H1 (cell line): Measurements from ENCODE around the gene ZNRF3. TPM values are rescaled to one million over a fixed set of nuclear protein-coding genes. Genes with fewer than 3 reads are reported as not detected.

ENCODE experiments used
- CTCF ChIA-PET: fragments of 300-600 bp; sonication (Branson Sonifier 250); formaldehyde crosslinking; loops from one replicate; lab custom pipeline; 2021; ENCODE audit not compliant: partially characterized antibody; lab: Charles Lee
- POLR2A ChIA-PET: fragments of 300-600 bp; sonication (Branson Sonifier 250); formaldehyde crosslinking; loops from one replicate; lab custom pipeline; 2021; ENCODE audit warnings: inconsistent platforms; ENCODE audit not compliant: partially characterized antibody; lab: Charles Lee
- DNase-seq, 2 experiments: peaks; one replicate each; pipeline versions ENCODE4 v3.0.0 to v3.0.0-alpha.2; 2010 to 2022; ENCODE audit warnings: low spot score in 2 of 2, low read depth in 1 of 2, mixed read lengths in 1 of 2
- FAIRE-seq: peaks from 2 replicates; lab custom pipeline; 2011; peaks lifted over from hg19 to GRCh38; lab: Jason Lieb, UNC
- H2AFZ ChIP-seq: 2 replicates; pipeline ENCODE4 v1.8.1; 2012; ENCODE audit warnings: low read length, inconsistent platforms
- H2AK5ac ChIP-seq: 2 replicates; pipeline ENCODE4 v1.6.1; 2013; ENCODE audit warnings: low read depth, low read length
- H2BK120ac ChIP-seq: replicated peaks from 2 replicates; pipeline ENCODE3; 2013; ENCODE audit warnings: low read depth, low read length, inconsistent platforms
- H2BK12ac ChIP-seq: 2 replicates; pipeline ENCODE4 v1.6.1; 2013; ENCODE audit warnings: low read depth, low read length
- H2BK15ac ChIP-seq: 2 replicates; pipeline ENCODE4 v1.6.1; 2013; ENCODE audit warnings: low read length
- H2BK20ac ChIP-seq: 2 replicates; pipeline ENCODE4 v1.6.1; 2013; ENCODE audit warnings: low read length
- H2BK5ac ChIP-seq: 2 replicates; pipeline ENCODE4 v1.6.1; 2013; ENCODE audit warnings: low read depth, low read length
- H3K14ac ChIP-seq: 2 replicates; pipeline ENCODE4 v1.6.1; 2013; ENCODE audit warnings: inconsistent platforms; ENCODE audit not compliant: insufficient read length
- H3K18ac ChIP-seq: 2 replicates; pipeline ENCODE4 v1.6.1; 2013; ENCODE audit warnings: low read length; ENCODE audit errors: extremely low read depth
- H3K23ac ChIP-seq: 2 replicates; pipeline ENCODE4 v1.6.1; 2013; ENCODE audit warnings: inconsistent platforms; ENCODE audit not compliant: insufficient read length
- H3K23me2 ChIP-seq: 2 replicates; pipeline ENCODE4 v1.6.1; 2013; ENCODE audit warnings: low read depth, low read length
- H3K27ac ChIP-seq: 2 replicates; pipeline ENCODE4 v1.6.1; 2011; ENCODE audit warnings: low read depth, low read length, inconsistent platforms
- H3K27me3 ChIP-seq, 4 experiments: replicated peaks in 1 of 4; 1 replicate in 1 of 4; 2 replicates in 3 of 4; pipeline versions ENCODE4 v1.6.1 to v1.8.1; 2011 to 2013; ENCODE audit warnings: low read length in 3 of 4, mild to moderate bottlenecking in 3 of 4, inconsistent platforms in 2 of 4, mixed read lengths in 2 of 4, moderate library complexity in 1 of 4; ENCODE audit not compliant: control insufficient read depth in 3 of 4, insufficient read depth in 3 of 4; ENCODE audit errors: extremely low read depth in 1 of 4
- H3K36me3 ChIP-seq, 4 experiments: 2 replicates each; pipeline versions ENCODE4 v1.6.1 to v1.8.1; 2011 to 2013; ENCODE audit warnings: mild to moderate bottlenecking in 4 of 4, low read length in 3 of 4, moderate library complexity in 2 of 4, control low read depth in 1 of 4, inconsistent platforms in 1 of 4; ENCODE audit not compliant: insufficient read depth in 4 of 4, control insufficient read depth in 2 of 4
- H3K4ac ChIP-seq: replicated peaks from 2 replicates; pipeline ENCODE3; 2013; ENCODE audit warnings: low read length, low read depth, mixed read lengths, inconsistent platforms; ENCODE audit not compliant: insufficient read length
- H3K4me1 ChIP-seq, 4 experiments: replicated peaks in 1 of 4; 1 replicate in 1 of 4; 2 replicates in 3 of 4; pipeline versions ENCODE4 v1.6.1 to v1.8.1; 2011 to 2013; ENCODE audit warnings: low read length in 3 of 4, inconsistent platforms in 2 of 4, mixed read lengths in 1 of 4; ENCODE audit not compliant: insufficient read depth in 4 of 4, control insufficient read depth in 3 of 4
- H3K4me2 ChIP-seq, 2 experiments: 2 replicates each; pipeline versions ENCODE4 v1.6.1 to v1.8.1; 2011 to 2013; ENCODE audit warnings: low read depth in 2 of 2, low read length in 2 of 2, control low read depth in 1 of 2, inconsistent platforms in 1 of 2, mild to moderate bottlenecking in 1 of 2; ENCODE audit not compliant: insufficient read depth in 1 of 2
- H3K4me3 ChIP-seq, 4 experiments: fragments of 200-600, 300-600 bp in 1 of 4; sonication (generic), shearing (Covaris generic), sonication (Bioruptor Twin) in 1 of 4; 2 replicates each; pipeline versions ENCODE4 v1.5.1 to v1.8.1; 2011 to 2016; ENCODE audit warnings: low read length in 4 of 4, low read depth in 3 of 4, control low read depth in 2 of 4, inconsistent platforms in 2 of 4, mild to moderate bottlenecking in 2 of 4, mixed read lengths in 1 of 4, moderate library complexity in 1 of 4; ENCODE audit not compliant: insufficient read depth in 2 of 4; ENCODE audit errors: extremely low read depth in 1 of 4
- H3K56ac ChIP-seq: replicated peaks from 2 replicates; pipeline ENCODE3; 2013; ENCODE audit warnings: low read depth, mild to moderate bottlenecking, mixed read lengths, low read length, inconsistent platforms; ENCODE audit not compliant: insufficient read length
- H3K79me1 ChIP-seq: 2 replicates; pipeline ENCODE4 v1.6.1; 2013; ENCODE audit warnings: low read depth, low read length, control low read depth
- H3K79me2 ChIP-seq, 2 experiments: 2 replicates each; pipeline versions ENCODE4 v1.6.1 to v1.8.1; 2012 to 2013; ENCODE audit warnings: low read length in 2 of 2, mild to moderate bottlenecking in 2 of 2, inconsistent platforms in 1 of 2; ENCODE audit not compliant: insufficient read depth in 2 of 2, control insufficient read depth in 1 of 2
- H3K9ac ChIP-seq, 4 experiments: replicated peaks in 1 of 4; 1 replicate in 1 of 4; 2 replicates in 3 of 4; pipeline versions ENCODE4 v1.6.1 to v1.8.1; 2011 to 2013; ENCODE audit warnings: low read depth in 3 of 4, low read length in 3 of 4, control low read depth in 2 of 4, mild to moderate bottlenecking in 2 of 4, moderate library complexity in 2 of 4, inconsistent platforms in 1 of 4; ENCODE audit errors: extremely low read depth in 1 of 4
- H3K9me3 ChIP-seq, 2 experiments: 2 replicates each; pipeline versions ENCODE4 v1.6.1 to v1.8.1; 2012 to 2013; ENCODE audit warnings: mild to moderate bottlenecking in 2 of 2, moderate library complexity in 2 of 2, control low read depth in 1 of 2, inconsistent platforms in 1 of 2, low read depth in 1 of 2, low read length in 1 of 2, mixed read lengths in 1 of 2; ENCODE audit not compliant: insufficient read depth in 2 of 2
- H4K20me1 ChIP-seq, 2 experiments: replicated peaks in 1 of 2; 2 replicates each; pipeline versions ENCODE3 to v1.8.1; 2011 to 2013; ENCODE audit warnings: inconsistent platforms in 2 of 2, low read length in 2 of 2, mild to moderate bottlenecking in 1 of 2; ENCODE audit not compliant: insufficient read depth in 2 of 2, control insufficient read depth in 1 of 2
- H4K5ac ChIP-seq: 2 replicates; pipeline ENCODE4 v1.6.1; 2013; ENCODE audit warnings: low read length, low read depth, mixed read lengths, inconsistent platforms; ENCODE audit not compliant: insufficient read length
- H4K8ac ChIP-seq: 2 replicates; pipeline ENCODE4 v1.8.0; 2013; ENCODE audit warnings: mild to moderate bottlenecking, moderate library complexity, low read length, inconsistent platforms; ENCODE audit not compliant: insufficient read depth; ENCODE audit errors: extremely low read depth
- H4K91ac ChIP-seq: replicated peaks from 2 replicates; pipeline ENCODE3; 2013; ENCODE audit warnings: low read length, mixed read lengths, inconsistent platforms; ENCODE audit not compliant: insufficient read length
- CTBP2 ChIP-seq: IDR thresholded peaks from 2 replicates; pipeline ENCODE4 v1.7.0; 2011; ENCODE audit warnings: borderline replicate concordance, mild to moderate bottlenecking, moderate library complexity, mixed read lengths, low read length; ENCODE audit not compliant: insufficient read depth, insufficient read length
- EP300 ChIP-seq, 2 experiments: IDR thresholded peaks; 1 replicate in 1 of 2; 2 replicates in 1 of 2; pipeline ENCODE4 v1.6.1; 2011 to 2012; ENCODE audit warnings: low read depth in 2 of 2, low read length in 2 of 2, mild to moderate bottlenecking in 2 of 2, borderline replicate concordance in 1 of 2, inconsistent platforms in 1 of 2, moderate library complexity in 1 of 2
- EZH2 ChIP-seq: fragments of 200-600 bp; sonication (generic); IDR thresholded peaks from 2 replicates; pipeline ENCODE4 v1.7.1; 2012; ENCODE audit warnings: low read depth, mild to moderate bottlenecking, moderate library complexity, low read length, inconsistent platforms; ENCODE audit not compliant: severe bottlenecking
- HDAC6 ChIP-seq: IDR thresholded peaks from one replicate; pipeline ENCODE4 v1.7.1; 2012; ENCODE audit warnings: low read depth, mild to moderate bottlenecking, inconsistent platforms, low read length, moderate library complexity
- SIRT6 ChIP-seq: IDR thresholded peaks from one replicate; pipeline ENCODE4 v1.7.1; 2012; ENCODE audit warnings: low read length, inconsistent platforms
- SP1 ChIP-seq: IDR thresholded peaks from 2 replicates; pipeline ENCODE4 v1.6.1; 2011; ENCODE audit warnings: low read depth, low read length
- TBP ChIP-seq: IDR thresholded peaks from 2 replicates; pipeline ENCODE4 v1.6.1; 2011; ENCODE audit warnings: low read depth, low read length, improper control_type of control experiment
- TEAD4 ChIP-seq: IDR thresholded peaks from 2 replicates; pipeline ENCODE4 v1.6.1; 2012; ENCODE audit warnings: low read depth, low read length, inconsistent platforms, mixed read lengths
- USF2 ChIP-seq: IDR thresholded peaks from 2 replicates; pipeline ENCODE4 v1.6.1; 2011; ENCODE audit warnings: low read length, improper control_type of control experiment
- ZNF274 ChIP-seq: IDR thresholded peaks from 2 replicates; pipeline ENCODE4 v1.7.0; 2012; ENCODE audit warnings: low read length, borderline replicate concordance; ENCODE audit errors: extremely low read depth
- WGBS, 2 experiments: shearing (Covaris generic) in 1 of 2; methylation state at CpG; one replicate each; pipeline versions ENCODE4 v1.1.6 to v1.1.7; 2013 to 2015; ENCODE audit warnings: low lambda C conversion rate in 2 of 2, mixed read lengths in 2 of 2, inconsistent platforms in 1 of 2, low coverage in 1 of 2, missing lambda C conversion rate in 1 of 2; ENCODE audit not compliant: insufficient replicate concordance in 2 of 2, insufficient coverage in 1 of 2, insufficient read length in 1 of 2; ENCODE audit errors: extremely low coverage in 1 of 2, missing lambda C conversion rate in 1 of 2; 5-methylcytosine and 5-hydroxymethylcytosine counted together
- polyA plus RNA-seq, 7 experiments: library from polyadenylated mRNA; depleted of rRNA in 3 of 7; stranded (reverse) in 5 of 7; unstranded in 2 of 7; fragments of >200 nt in 5 of 7; fragments of 200-250 nt in 2 of 7; gene quantifications; 1 replicate in 5 of 7; 2 replicates in 1 of 7; 4 replicates in 1 of 7; pipeline versions ENCODE4 v1.2.1 to v1.2.3, GENCODE V29; 2011 to 2013; ENCODE audit warnings: missing spikeins in 2 of 7, mixed read lengths in 2 of 7
- total RNA-seq: library from RNA; stranded (reverse); fragmentation: NEBNext Ultra II Directional; extraction: Animal tissue kit (Norgen Biotek cat#: 25700); gene quantifications from 2 replicates; pipeline ENCODE4 v1.2.1, GENCODE V29; 2021
- TF ChIP-seq, protein P1 (sequence below): IDR thresholded peaks from 2 replicates; pipeline ENCODE4 v1.6.1; 2011; ENCODE audit warnings: low read depth, mild to moderate bottlenecking, low read length; ENCODE audit not compliant: insufficient read depth

Gene ZNRF3
- total and polyA plus RNA-seq, 2 of the 8 experiments (the other 6 are each of a cell fraction or from before 2014, with no cell fraction given): 14.1 to 21.7 TPM

DNA sequence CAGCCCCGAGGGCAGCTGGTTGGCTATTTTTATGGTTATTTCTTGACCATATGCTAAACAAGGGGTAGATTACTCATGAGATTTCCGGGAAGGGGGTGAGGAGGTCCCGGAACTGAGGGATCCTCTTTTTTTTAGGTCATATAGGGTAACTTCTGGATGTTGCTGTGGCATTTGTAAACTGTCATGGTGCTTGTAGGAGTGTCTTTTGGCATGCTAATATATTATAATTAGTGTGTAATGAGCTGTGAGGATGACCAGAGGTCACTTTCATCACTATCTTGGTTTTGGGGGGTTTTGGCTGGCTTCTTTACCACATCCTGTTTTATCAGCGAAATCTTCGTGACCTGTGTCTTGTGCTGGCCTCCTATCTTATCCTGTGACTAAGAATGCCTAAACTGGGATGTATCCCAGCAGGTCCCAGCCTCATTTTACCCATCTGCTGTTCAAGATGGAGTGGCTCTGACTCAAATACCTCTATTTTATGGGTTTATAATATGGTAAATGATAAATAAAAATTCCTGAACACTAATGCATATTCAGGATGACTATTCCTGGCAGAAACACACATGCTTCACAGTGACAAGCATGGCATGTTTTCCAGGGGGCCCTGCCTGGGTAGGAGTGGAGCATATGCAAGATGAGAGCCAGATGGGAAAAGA, 200.7 kb downstream of the ZNRF3 start:
- Histone ChIP-seq H3K9ac (no peak overlapping the region), H4K5ac (no peak overlapping the region), H2BK12ac (no peak overlapping the region), H2AFZ (no peak overlapping the region), H3K18ac (no peak overlapping the region), H3K4ac (no peak overlapping the region), H2BK5ac (0 out of 2 replicates have a peak overlapping the region, but pooled peaks have one; percentile 56), H3K9me3 (no peaks in the 10 kb centered on the region), H3K79me2 (no peaks in the 10 kb centered on the region), H3K27ac (no peak overlapping the region), H3K4me2 (no peak overlapping the region), H3K4me3 (no peak overlapping the region), H2BK20ac (no peak overlapping the region), H3K23ac (no peak overlapping the region), H4K91ac (no peak overlapping the region), H3K4me1 (peaks cover 1 to 5% (median 3%) of the 10 kb centered on the region in 4 experiments; a peak in 4 of 7 replicates), H2BK120ac (no peak overlapping the region), H3K56ac (no peak overlapping the region), H3K79me1 (no peaks in the 10 kb centered on the region; the same call in 1 of the 2 replicates), H4K8ac (no peak overlapping the region), H4K20me1 (no peaks in the 10 kb centered on the region), H2AK5ac (no peak overlapping the region), H3K14ac (no peak overlapping the region), H3K36me3 (no peaks in the 10 kb centered on the region), H2BK15ac (no peak overlapping the region), H3K27me3 (no peaks in the 10 kb centered on the region), H3K23me2 (no peaks in the 10 kb centered on the region)
- DNase-seq: no peak
- 74% methylated on average over 5 of the region's 5 CpGs; no CpG with 5 or more reads in 1 of the 2 experiments for WGBS, 2 experiments
- no peak for FAIRE-seq
- CTCF ChIA-PET: no interaction called here
- POLR2A ChIA-PET: interaction anchor here (1.2 kb wide), 1 partner anchor 9 kb away, joined by 3 read pairs; no protein-coding TSS in a partner anchor
- no peak for TF ChIP-seq TBP
- no peak for TF ChIP-seq ZNF274
- no peak for TF ChIP-seq EZH2
- TF ChIP-seq, protein P1, sequence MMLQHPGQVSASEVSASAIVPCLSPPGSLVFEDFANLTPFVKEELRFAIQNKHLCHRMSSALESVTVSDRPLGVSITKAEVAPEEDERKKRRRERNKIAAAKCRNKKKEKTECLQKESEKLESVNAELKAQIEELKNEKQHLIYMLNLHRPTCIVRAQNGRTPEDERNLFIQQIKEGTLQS: no peak
- no peak for TF ChIP-seq SIRT6
- TF ChIP-seq HDAC6: no peak
- TF ChIP-seq USF2: no peak
- TF ChIP-seq CTBP2: no peak
- no peak for TF ChIP-seq TEAD4
- no peak for TF ChIP-seq EP300 (IDR thresholded peaks at IDR 0.05; ENCODE audit: borderline replicate concordance in 1 of 2, low read depth in 2 of 2, low read length in 2 of 2)
- no peak for TF ChIP-seq SP1
